Vagina (tissue), 2 donors: ENCODE measurements around the gene DCUN1D3. TPM values are rescaled to one million over a fixed set of nuclear protein-coding genes. Genes with fewer than 3 reads are reported as not detected.

Experiments used
- DNase-seq, 2 donors: peaks; one replicate each; pipeline ENCODE4 v3.0.0-alpha.2; 2017; ENCODE audit errors: extremely low spot score in 2 of 2
- H3K27ac ChIP-seq: fragments of 200-600 bp; sonication (generic); one replicate; pipeline ENCODE4 v1.5.1; 2019
- H3K27me3 ChIP-seq: fragments of 200-600 bp; sonication (generic); one replicate; pipeline ENCODE4 v1.5.1; 2019
- H3K36me3 ChIP-seq, 2 donors: fragments of 200-600 bp; sonication (generic); one replicate each; pipeline ENCODE4 v1.5.1; 2017 to 2019
- H3K4me1 ChIP-seq: fragments of 200-600 bp; sonication (generic); one replicate; pipeline ENCODE4 v1.5.1; 2019
- H3K4me3 ChIP-seq, 2 donors: fragments of 200-600 bp; sonication (generic); 1 replicate in 1 of 2; 2 replicates in 1 of 2; pipeline ENCODE4 v1.5.1; 2016 to 2019
- H3K9me3 ChIP-seq: fragments of 200-600 bp; sonication (generic); one replicate; pipeline ENCODE4 v1.5.1; 2019
- POLR2A ChIP-seq, 2 donors: fragments of 450-650 bp; IDR thresholded peaks; one replicate each; pipeline ENCODE4 v1.6.1; 2017; ENCODE audit warnings: antibody characterized with exemption in 2 of 2, mild to moderate bottlenecking in 2 of 2, moderate library complexity in 2 of 2
- POLR2AphosphoS5 ChIP-seq, 2 donors: sonication (generic); formaldehyde crosslinking; IDR thresholded peaks; one replicate each; pipeline ENCODE4 v1.9.0; 2017; ENCODE audit warnings: antibody characterized with exemption in 2 of 2, mild to moderate bottlenecking in 2 of 2, low read depth in 1 of 2; ENCODE audit not compliant: insufficient read depth in 1 of 2
- intact Hi-C: fragments of 100-400 bp; cut with DNase I; formaldehyde crosslinking; loops from one replicate; pipeline ENCODE4 v1.15.1; 2023
- total RNA-seq: library from RNA; depleted of rRNA; stranded (reverse); fragments of >200 nt; gene quantifications from one replicate; pipeline ENCODE4 v1.2.3, GENCODE V29; 2016
- TF ChIP-seq, protein P1 (sequence below), 3 experiments: fragments of 450-650 bp in 2 of 3; fragments of 200-600 bp in 1 of 3; sonication (generic) in 1 of 3; IDR thresholded peaks; one replicate each; pipeline ENCODE4 v1.5.1; 2017 to 2019; ENCODE audit warnings: antibody characterized with exemption in 3 of 3, mild to moderate bottlenecking in 2 of 3, moderate library complexity in 2 of 3

Gene DCUN1D3
- total RNA-seq, 1 donor from 2014 or later, result 19.2 TPM

DNA sequence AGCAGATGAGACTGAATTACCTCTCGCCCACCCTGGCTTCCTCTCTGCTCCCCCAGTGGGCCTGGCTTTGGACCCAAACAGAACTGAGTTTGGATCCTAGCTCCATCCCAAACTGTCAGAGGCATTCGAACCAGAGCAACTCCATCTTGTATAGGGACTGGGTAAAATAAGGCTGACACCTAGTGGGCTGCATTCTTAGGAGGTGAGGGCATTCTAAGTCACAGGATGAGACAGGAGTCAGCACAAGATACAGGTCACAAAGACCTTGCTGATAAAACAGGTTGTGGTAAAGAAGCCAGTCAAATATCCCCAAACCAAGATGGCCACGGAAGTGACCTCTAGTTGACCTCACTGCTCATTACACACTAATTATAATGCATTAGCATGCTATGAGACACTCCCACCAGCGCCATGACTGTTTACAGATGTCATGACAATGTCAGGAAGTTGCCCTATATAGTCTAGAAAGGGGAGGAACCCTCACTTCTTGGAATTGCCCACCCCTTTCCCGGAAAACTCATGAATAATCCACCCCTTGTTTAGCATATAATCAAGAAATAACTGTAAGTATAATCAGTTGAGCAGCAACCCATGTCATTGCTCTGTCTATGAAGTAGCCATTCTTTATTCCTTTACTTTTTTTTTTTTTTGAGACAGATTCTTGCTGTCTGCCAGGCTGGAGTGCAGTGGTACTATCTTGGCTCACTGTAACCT, 44.9 kb upstream of the DCUN1D3 start:
- TF ChIP-seq POLR2AphosphoS5 (IDR thresholded peaks at IDR 0.05; ENCODE audit: insufficient read depth in 1 of 2, low read depth in 1 of 2) (no peak), POLR2A (IDR thresholded peaks at IDR 0.05) (no peak)
- TF ChIP-seq, protein P1, sequence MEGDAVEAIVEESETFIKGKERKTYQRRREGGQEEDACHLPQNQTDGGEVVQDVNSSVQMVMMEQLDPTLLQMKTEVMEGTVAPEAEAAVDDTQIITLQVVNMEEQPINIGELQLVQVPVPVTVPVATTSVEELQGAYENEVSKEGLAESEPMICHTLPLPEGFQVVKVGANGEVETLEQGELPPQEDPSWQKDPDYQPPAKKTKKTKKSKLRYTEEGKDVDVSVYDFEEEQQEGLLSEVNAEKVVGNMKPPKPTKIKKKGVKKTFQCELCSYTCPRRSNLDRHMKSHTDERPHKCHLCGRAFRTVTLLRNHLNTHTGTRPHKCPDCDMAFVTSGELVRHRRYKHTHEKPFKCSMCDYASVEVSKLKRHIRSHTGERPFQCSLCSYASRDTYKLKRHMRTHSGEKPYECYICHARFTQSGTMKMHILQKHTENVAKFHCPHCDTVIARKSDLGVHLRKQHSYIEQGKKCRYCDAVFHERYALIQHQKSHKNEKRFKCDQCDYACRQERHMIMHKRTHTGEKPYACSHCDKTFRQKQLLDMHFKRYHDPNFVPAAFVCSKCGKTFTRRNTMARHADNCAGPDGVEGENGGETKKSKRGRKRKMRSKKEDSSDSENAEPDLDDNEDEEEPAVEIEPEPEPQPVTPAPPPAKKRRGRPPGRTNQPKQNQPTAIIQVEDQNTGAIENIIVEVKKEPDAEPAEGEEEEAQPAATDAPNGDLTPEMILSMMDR (IDR thresholded peaks at IDR 0.05), result no peak
- intact Hi-C loops, result no loop called here
- H3K27ac ChIP-seq, result no peak overlapping the region

DNA sequence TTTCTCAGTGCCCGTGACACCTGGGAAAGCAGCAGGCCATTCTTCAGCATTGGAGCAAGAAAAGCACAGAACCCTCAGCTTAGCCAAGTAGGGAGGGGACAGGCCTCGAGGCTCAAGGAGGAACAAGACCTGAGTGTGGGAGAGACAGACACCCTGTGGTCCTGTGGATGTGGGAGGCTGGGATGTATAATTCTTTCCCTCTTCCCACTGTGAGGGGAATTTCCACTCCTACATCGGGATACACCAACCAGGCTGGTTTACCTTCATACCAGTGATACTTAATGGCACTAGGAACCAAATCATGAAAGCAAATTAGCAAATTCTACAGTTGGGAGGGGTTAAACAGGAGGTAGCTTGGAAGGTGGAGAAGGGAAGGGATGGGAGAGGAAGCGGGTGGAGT, 42.1 kb upstream of the DCUN1D3 start:
- Histone ChIP-seq H3K4me1 (no peaks in the 10 kb centered on the region), H3K36me3 (no peaks in the 10 kb centered on the region), H3K4me3 (no peak overlapping the region), H3K27ac (no peak overlapping the region), H3K9me3 (no peaks in the 10 kb centered on the region), H3K27me3 (no peaks in the 10 kb centered on the region)
- no peak for DNase-seq
- intact Hi-C loops, result no loop called here
- TF ChIP-seq POLR2A (IDR thresholded peaks at IDR 0.05), result no peak
- TF ChIP-seq, protein P1 (IDR thresholded peaks at IDR 0.05), result no peak
- TF ChIP-seq POLR2AphosphoS5 (IDR thresholded peaks at IDR 0.05; ENCODE audit: insufficient read depth in 1 of 2, low read depth in 1 of 2), result no peak

More for the DNA sequence above, 44.9 kb upstream of the DCUN1D3 start:
- Histone ChIP-seq H3K36me3 (no peaks in the 10 kb centered on the region), H3K9me3 (no peaks in the 10 kb centered on the region), H3K4me1 (no peaks in the 10 kb centered on the region), H3K4me3 (no peak overlapping the region), H3K27me3 (no peaks in the 10 kb centered on the region)
- DNase-seq, result no peak

DNA sequence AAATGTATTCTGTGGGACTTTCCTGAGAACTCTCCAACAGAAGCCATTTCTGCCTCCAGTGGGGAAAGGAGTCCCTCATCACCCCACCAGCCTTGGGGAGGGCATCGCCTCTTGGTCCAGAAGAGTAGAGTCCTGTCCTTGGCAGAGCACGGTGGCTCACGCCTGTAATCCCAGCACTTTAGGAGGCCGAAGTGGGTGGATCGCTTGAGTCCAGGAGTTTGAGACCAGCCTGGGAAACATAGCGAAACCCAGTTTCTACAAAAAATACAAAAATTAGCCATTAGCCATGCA, 41.4 kb upstream of the DCUN1D3 start:
- TF ChIP-seq, protein P1 (IDR thresholded peaks at IDR 0.05), result no peak
- TF ChIP-seq POLR2A (IDR thresholded peaks at IDR 0.05) (no peak), POLR2AphosphoS5 (IDR thresholded peaks at IDR 0.05; ENCODE audit: insufficient read depth in 1 of 2, low read depth in 1 of 2) (no peak)
- Histone ChIP-seq H3K9me3 (no peaks in the 10 kb centered on the region), H3K4me3 (no peak overlapping the region), H3K36me3 (no peaks in the 10 kb centered on the region), H3K27me3 (no peaks in the 10 kb centered on the region), H3K27ac (no peak overlapping the region), H3K4me1 (no peaks in the 10 kb centered on the region)
- no peak for DNase-seq
- intact Hi-C loops, result no loop called here

DNA sequence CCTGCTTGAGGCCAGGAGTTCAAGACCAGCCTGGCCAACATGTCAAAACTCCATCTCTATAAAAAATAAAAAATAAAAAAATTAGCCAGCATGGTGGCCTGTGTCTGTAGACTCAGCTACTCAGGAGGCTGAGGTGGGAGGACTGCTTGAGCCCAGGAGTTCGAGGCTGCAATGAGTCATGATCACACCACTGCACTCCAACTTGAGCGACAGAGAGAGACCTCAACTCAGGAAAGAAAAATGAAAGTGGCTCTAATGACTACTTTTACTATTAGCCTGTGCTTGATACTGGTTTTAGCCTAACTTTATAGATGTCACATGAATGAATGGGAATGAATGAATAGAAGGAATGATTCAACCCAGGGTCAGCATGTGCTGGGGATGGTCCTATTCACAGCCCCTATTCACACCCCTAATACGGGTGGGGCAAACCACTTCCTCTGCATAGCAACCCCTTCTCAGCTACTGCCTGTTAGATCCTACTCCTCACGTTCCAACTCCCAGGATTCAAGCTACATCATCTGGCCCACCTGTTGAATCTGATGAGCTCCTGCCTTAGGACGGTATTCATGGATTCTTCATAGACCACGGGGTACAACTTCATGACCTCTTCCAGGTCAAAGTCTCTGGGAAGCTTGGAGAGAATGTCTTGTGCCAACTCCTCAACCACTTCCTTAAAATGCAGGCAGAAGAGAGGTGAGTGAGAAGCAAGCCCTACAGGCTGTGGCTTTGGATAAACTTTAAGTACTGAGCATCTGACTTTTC, 40.9 kb upstream of the DCUN1D3 start:
- Histone ChIP-seq H3K4me1 (no peaks in the 10 kb centered on the region), H3K4me3 (no peak overlapping the region), H3K36me3 (no peaks in the 10 kb centered on the region), H3K9me3 (no peaks in the 10 kb centered on the region), H3K27me3 (no peaks in the 10 kb centered on the region), H3K27ac (no peak overlapping the region)
- TF ChIP-seq, protein P1 (IDR thresholded peaks at IDR 0.05), result no peak
- TF ChIP-seq POLR2A (IDR thresholded peaks at IDR 0.05) (no peak), POLR2AphosphoS5 (IDR thresholded peaks at IDR 0.05; ENCODE audit: insufficient read depth in 1 of 2, low read depth in 1 of 2) (no peak)
- intact Hi-C loops, result no loop called here
- no peak for DNase-seq

DNA sequence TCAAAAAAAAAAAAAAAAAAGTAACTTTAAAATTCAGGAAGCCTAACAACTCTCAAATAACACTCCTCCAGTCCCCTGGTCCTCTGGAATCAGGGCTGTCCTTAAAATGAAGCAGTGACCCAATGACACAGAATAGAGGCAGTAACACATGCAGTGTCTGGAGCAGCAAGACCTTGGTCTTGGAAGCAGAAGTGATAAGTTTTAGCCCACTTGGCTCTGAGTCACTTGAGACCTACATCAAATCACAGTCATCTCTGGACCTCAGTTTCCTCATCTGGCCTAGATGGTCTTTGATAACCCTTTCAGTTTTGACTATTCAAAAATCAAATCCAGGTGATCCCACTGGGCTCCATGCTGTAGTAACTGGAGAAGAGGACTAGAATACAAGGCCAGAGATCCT, 39.5 kb upstream of the DCUN1D3 start:
- DNase-seq, result no peak
- intact Hi-C loops, result no loop called here
- H3K27me3 ChIP-seq, result no peaks in the 10 kb centered on the region

More for the DNA sequence above, 39.5 kb upstream of the DCUN1D3 start:
- no peaks in the 10 kb centered on the region for H3K9me3 ChIP-seq
- TF ChIP-seq, protein P1 (IDR thresholded peaks at IDR 0.05), result no peak
- no peak overlapping the region for H3K4me3 ChIP-seq
- no peaks in the 10 kb centered on the region for H3K4me1 ChIP-seq
- no peaks in the 10 kb centered on the region for H3K36me3 ChIP-seq
- H3K27ac ChIP-seq, result no peak overlapping the region
